K562 (cell line): ENCODE data around the gene PRSS22. TPM values are rescaled to one million over a fixed set of nuclear protein-coding genes. Genes with fewer than 3 reads are reported as not detected.
A peak's percentile ranks its signal among the peaks of the same experiment; 100 is the strongest.

Source experiments
- ATAC-seq: fragments of 200-7000 bp; cut with Tn5 transposase; 3 replicates; pipeline ENCODE4 v1.9.1; 2020; ENCODE audit warnings: moderate library complexity
- BruUV-seq: library from RNA; stranded (reverse); fragments of 400-500 nt; replicated peaks from 2 replicates; lab custom pipeline; 2021; lab: Mats Ljungman, UMichigan
- CTCF ChIA-PET: fragments of 300-600 bp; formaldehyde crosslinking; extraction: SDS; loops from one replicate; lab custom pipeline; 2021; ENCODE audit warnings: low intra/inter-chr PET ratio; lab: Yijun Ruan, JAX
- POLR2A ChIA-PET: fragments of 300-600, 350-650 bp; sonication (Branson Sonifier 250); formaldehyde crosslinking; extraction: SDS; loops from one replicate; lab custom pipeline; 2021; ENCODE audit warnings: antibody characterized with exemption, inconsistent platforms; lab: Yijun Ruan, JAX
- DNase-seq, 4 experiments: peaks; one replicate each; pipeline versions ENCODE4 v3.0.0 to v3.0.0-alpha.2; 2011 to 2018; ENCODE audit warnings: low spot score in 3 of 4, mixed read lengths in 3 of 4; ENCODE audit errors: extremely low read depth in 1 of 4
- FAIRE-seq: peaks from 2 replicates; lab custom pipeline; 2011; peaks lifted over from hg19 to GRCh38; lab: Jason Lieb, UNC
- H2AFZ ChIP-seq: 2 replicates; pipeline ENCODE4 v1.6.0; 2011; ENCODE audit warnings: low read depth, low read length, control low read depth, inconsistent platforms
- H3K27ac ChIP-seq: fragments of 200-600 bp; 3 replicates; pipeline ENCODE4 v1.8.0; 2011; ENCODE audit warnings: low read depth, mild to moderate bottlenecking, control low read depth, inconsistent platforms, low read length, moderate library complexity, mixed read lengths; ENCODE audit errors: extremely low read depth
- H3K27me3 ChIP-seq, 2 experiments: fragments of 300-600 bp in 1 of 2; 2 replicates in 1 of 2; 3 replicates in 1 of 2; pipeline versions ENCODE4 v1.6.0 to v1.8.0; 2011; ENCODE audit warnings: inconsistent platforms in 2 of 2, low read length in 2 of 2, mild to moderate bottlenecking in 1 of 2, mixed read lengths in 1 of 2, moderate library complexity in 1 of 2; ENCODE audit not compliant: control insufficient read depth in 2 of 2, insufficient read depth in 2 of 2
- H3K36me3 ChIP-seq: fragments of 300-600 bp; 3 replicates; pipeline ENCODE4 v1.8.0; 2011; ENCODE audit warnings: mild to moderate bottlenecking, low read length, inconsistent platforms; ENCODE audit not compliant: control insufficient read depth, insufficient read depth
- H3K4me1 ChIP-seq, 2 experiments: fragments of 200-600 bp in 1 of 2; replicated peaks in 1 of 2; 2 replicates in 1 of 2; 3 replicates in 1 of 2; pipeline versions ENCODE4 v1.5.1 to v1.8.0; 2011; ENCODE audit warnings: inconsistent platforms in 2 of 2, low read length in 2 of 2, mild to moderate bottlenecking in 1 of 2, mixed read lengths in 1 of 2, moderate library complexity in 1 of 2; ENCODE audit not compliant: control insufficient read depth in 2 of 2, insufficient read depth in 2 of 2
- H3K4me2 ChIP-seq: 2 replicates; pipeline ENCODE4 v1.6.1; 2011; ENCODE audit warnings: low read length, control low read depth, inconsistent platforms, mixed read lengths; ENCODE audit not compliant: insufficient read depth
- H3K4me3 ChIP-seq: fragments of 200-600 bp; sonication (generic), shearing (Covaris generic); 2 replicates; pipeline ENCODE4 v1.5.1; 2016; ENCODE audit warnings: control low read depth, inconsistent platforms
- H3K79me2 ChIP-seq: fragments of 200-600 bp; 3 replicates; pipeline ENCODE4 v1.8.0; 2011; ENCODE audit warnings: low read length, inconsistent platforms; ENCODE audit not compliant: control insufficient read depth, insufficient read depth
- H3K9ac ChIP-seq, 2 experiments: 2 replicates each; pipeline versions ENCODE4 v1.6.0 to v1.6.1; 2011; ENCODE audit warnings: low read depth in 2 of 2, low read length in 2 of 2, control low read depth in 1 of 2, inconsistent platforms in 1 of 2, mild to moderate bottlenecking in 1 of 2, mixed read lengths in 1 of 2; ENCODE audit not compliant: insufficient read depth in 1 of 2
- H3K9me1 ChIP-seq: one replicate; pipeline ENCODE4 v1.6.0; 2011; ENCODE audit warnings: inconsistent platforms, mild to moderate bottlenecking, low read length, moderate library complexity; ENCODE audit not compliant: control insufficient read depth, insufficient read depth
- H3K9me3 ChIP-seq: replicated peaks from 2 replicates; pipeline ENCODE4 v1.5.1; 2011; ENCODE audit warnings: low read depth, low read length, inconsistent platforms; ENCODE audit not compliant: control insufficient read depth, insufficient read depth
- H4K20me1 ChIP-seq: replicated peaks from 2 replicates; pipeline ENCODE4 v1.6.1; 2011; ENCODE audit warnings: low read length, inconsistent platforms, mixed read lengths; ENCODE audit not compliant: control insufficient read depth, insufficient read depth
- EGR1 ChIP-seq: fragments of 450-650 bp; conservative IDR thresholded peaks from 2 replicates; pipeline ENCODE4 v1.6.1; 2017; ENCODE audit warnings: mild to moderate bottlenecking
- HDAC1 ChIP-seq, 2 experiments: fragments of 450-650 bp; IDR thresholded peaks; 2 replicates each; pipeline ENCODE4 v1.6.1; 2016 to 2017; ENCODE audit warnings: inconsistent platforms in 1 of 2, mild to moderate bottlenecking in 1 of 2, moderate library complexity in 1 of 2
- KLF13 ChIP-seq: fragments of 450-650 bp; IDR thresholded peaks from 2 replicates; pipeline ENCODE4 v1.6.1; 2016; ENCODE audit warnings: missing genetic modification characterization, low read depth, mild to moderate bottlenecking, missing compliant biosample characterization, moderate library complexity, borderline replicate concordance
- NCOA4 ChIP-seq: fragments of 450-650 bp; IDR thresholded peaks from 2 replicates; pipeline ENCODE4 v1.6.1; 2018; ENCODE audit warnings: mild to moderate bottlenecking; ENCODE audit not compliant: partially characterized antibody
- XRCC3 ChIP-seq: fragments of 450-650 bp; IDR thresholded peaks from 2 replicates; pipeline ENCODE4 v1.6.1; 2017; ENCODE audit warnings: mild to moderate bottlenecking, moderate library complexity
- WGBS: fragments of 100-300 bp; shearing (Covaris generic); methylation state at CpG from one replicate; pipeline ENCODE4 v1.1.6; 2016; ENCODE audit warnings: low coverage, mixed read lengths; ENCODE audit not compliant: insufficient coverage; ENCODE audit errors: missing lambda C conversion rate; 5-methylcytosine and 5-hydroxymethylcytosine counted together
- in situ Hi-C: fragments of 300-500 bp; cut with MboI; formaldehyde crosslinking; loops from 4 replicates; pipeline ENCODE4 v1.15.0; 2018; ENCODE audit warnings: inconsistent platforms, mixed read lengths
- intact Hi-C: fragments of 100-400 bp; cut with micrococcal nuclease; formaldehyde crosslinking; loops from 2 replicates; pipeline ENCODE4 v1.14.2; 2022
- polyA plus RNA-seq, 8 experiments: library from polyadenylated mRNA; depleted of rRNA in 4 of 8; stranded (reverse) in 5 of 8; unstranded in 3 of 8; fragments of >200 nt; fragmentation: Nextera tagmentation in 2 of 8; fragmentation: Illumina TruSeq in 1 of 8; extraction: Ambion mirVana in 2 of 8; extraction: Trizol in 1 of 8; gene quantifications; 2 replicates each; pipeline versions ENCODE4 v1.2.1 to v1.2.3, GENCODE V29; 2011 to 2014; ENCODE audit warnings: inconsistent platforms in 1 of 8, missing spikeins in 1 of 8
- total RNA-seq, 7 experiments: library from RNA; depleted of rRNA in 6 of 7; stranded (reverse); fragments of >200 nt in 6 of 7; fragmentation: Illumina TruSeq in 2 of 7; extraction: Trizol in 2 of 7; gene quantifications; 2 replicates each; pipeline versions ENCODE4 v1.2.1 to v1.2.3, GENCODE V29; 2011 to 2021; ENCODE audit warnings: low replicate concordance in 1 of 7
- TF ChIP-seq, protein P1 (sequence below): fragments of 250-450 bp; sonication (Bioruptor Pico); IDR thresholded peaks from 2 replicates; pipeline ENCODE4 v1.4.0; 2020; ENCODE audit warnings: mild to moderate bottlenecking, moderate library complexity, borderline replicate concordance
- TF ChIP-seq, protein P2 (sequence below): fragments of 450-650 bp; IDR thresholded peaks from 2 replicates; pipeline ENCODE4 v1.6.1; 2018; ENCODE audit not compliant: partially characterized antibody

The PRSS22 gene
- total and polyA plus RNA-seq, 9 of the 15 experiments (the other 6 are each of a cell fraction or from before 2014, with no cell fraction given) = 0.13 to 0.42 TPM; not detected in 7

DNA sequence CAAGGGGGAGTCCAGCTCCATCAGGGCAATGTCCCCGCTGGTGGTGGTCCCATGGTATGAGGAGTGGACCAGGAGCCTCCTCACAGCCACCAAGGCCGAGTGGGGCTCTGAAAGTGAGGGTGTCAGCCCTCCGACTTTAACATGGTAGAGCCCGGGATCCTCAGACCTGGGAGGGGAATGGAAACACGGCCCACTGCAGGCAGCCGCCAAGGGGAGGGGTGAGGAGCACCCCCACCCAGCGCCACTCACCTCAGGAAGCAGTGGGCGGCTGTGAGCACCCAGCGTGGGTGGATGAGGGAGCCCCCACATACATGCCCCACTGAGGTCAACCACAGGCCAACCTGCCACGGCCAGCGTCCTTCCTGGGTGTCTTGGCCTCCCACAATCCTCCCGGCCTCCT, 17.1 kb downstream of the PRSS22 start:
- POLR2A ChIA-PET = interaction anchor here (0.7 kb wide), 1 partner anchor 41 kb away, joined by 3 read pairs; no protein-coding TSS in a partner anchor
- no TSS peak for BruUV-seq
- 15% methylated on average over 12 of the region's 12 CpGs for WGBS
- Histone ChIP-seq H3K27me3 (peaks cover 2 to 19% of the 10 kb centered on the region in 2 experiments; a peak in 1 of 5 replicates), H3K4me1 (peaks cover 3 to 41% of the 10 kb centered on the region in 2 experiments; a peak in 3 of 5 replicates), H3K9me1 (no peaks in the 10 kb centered on the region), H3K36me3 (no peaks in the 10 kb centered on the region), H3K27ac (no peak overlapping the region), H3K9me3 (no peaks in the 10 kb centered on the region), H4K20me1 (no peaks in the 10 kb centered on the region; the same call in 1 of the 2 replicates), H3K4me2 (no peak overlapping the region), H2AFZ (no peak overlapping the region)
- ATAC-seq (no peak), FAIRE-seq (no peak), DNase-seq (no peak)
- CTCF ChIA-PET = no interaction called here
- intact Hi-C loops = no loop called here
- in situ Hi-C loops = no loop called here
- TF ChIP-seq XRCC3 = no peak
- no peak for TF ChIP-seq KLF13 (tag)
- TF ChIP-seq, protein P1, sequence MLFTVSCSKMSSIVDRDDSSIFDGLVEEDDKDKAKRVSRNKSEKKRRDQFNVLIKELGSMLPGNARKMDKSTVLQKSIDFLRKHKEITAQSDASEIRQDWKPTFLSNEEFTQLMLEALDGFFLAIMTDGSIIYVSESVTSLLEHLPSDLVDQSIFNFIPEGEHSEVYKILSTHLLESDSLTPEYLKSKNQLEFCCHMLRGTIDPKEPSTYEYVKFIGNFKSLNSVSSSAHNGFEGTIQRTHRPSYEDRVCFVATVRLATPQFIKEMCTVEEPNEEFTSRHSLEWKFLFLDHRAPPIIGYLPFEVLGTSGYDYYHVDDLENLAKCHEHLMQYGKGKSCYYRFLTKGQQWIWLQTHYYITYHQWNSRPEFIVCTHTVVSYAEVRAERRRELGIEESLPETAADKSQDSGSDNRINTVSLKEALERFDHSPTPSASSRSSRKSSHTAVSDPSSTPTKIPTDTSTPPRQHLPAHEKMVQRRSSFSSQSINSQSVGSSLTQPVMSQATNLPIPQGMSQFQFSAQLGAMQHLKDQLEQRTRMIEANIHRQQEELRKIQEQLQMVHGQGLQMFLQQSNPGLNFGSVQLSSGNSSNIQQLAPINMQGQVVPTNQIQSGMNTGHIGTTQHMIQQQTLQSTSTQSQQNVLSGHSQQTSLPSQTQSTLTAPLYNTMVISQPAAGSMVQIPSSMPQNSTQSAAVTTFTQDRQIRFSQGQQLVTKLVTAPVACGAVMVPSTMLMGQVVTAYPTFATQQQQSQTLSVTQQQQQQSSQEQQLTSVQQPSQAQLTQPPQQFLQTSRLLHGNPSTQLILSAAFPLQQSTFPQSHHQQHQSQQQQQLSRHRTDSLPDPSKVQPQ (CRISPR knock-in tag) = no peak
- TF ChIP-seq NCOA4 = no peak
- TF ChIP-seq EGR1 = peak; percentile 59
- TF ChIP-seq, protein P2, sequence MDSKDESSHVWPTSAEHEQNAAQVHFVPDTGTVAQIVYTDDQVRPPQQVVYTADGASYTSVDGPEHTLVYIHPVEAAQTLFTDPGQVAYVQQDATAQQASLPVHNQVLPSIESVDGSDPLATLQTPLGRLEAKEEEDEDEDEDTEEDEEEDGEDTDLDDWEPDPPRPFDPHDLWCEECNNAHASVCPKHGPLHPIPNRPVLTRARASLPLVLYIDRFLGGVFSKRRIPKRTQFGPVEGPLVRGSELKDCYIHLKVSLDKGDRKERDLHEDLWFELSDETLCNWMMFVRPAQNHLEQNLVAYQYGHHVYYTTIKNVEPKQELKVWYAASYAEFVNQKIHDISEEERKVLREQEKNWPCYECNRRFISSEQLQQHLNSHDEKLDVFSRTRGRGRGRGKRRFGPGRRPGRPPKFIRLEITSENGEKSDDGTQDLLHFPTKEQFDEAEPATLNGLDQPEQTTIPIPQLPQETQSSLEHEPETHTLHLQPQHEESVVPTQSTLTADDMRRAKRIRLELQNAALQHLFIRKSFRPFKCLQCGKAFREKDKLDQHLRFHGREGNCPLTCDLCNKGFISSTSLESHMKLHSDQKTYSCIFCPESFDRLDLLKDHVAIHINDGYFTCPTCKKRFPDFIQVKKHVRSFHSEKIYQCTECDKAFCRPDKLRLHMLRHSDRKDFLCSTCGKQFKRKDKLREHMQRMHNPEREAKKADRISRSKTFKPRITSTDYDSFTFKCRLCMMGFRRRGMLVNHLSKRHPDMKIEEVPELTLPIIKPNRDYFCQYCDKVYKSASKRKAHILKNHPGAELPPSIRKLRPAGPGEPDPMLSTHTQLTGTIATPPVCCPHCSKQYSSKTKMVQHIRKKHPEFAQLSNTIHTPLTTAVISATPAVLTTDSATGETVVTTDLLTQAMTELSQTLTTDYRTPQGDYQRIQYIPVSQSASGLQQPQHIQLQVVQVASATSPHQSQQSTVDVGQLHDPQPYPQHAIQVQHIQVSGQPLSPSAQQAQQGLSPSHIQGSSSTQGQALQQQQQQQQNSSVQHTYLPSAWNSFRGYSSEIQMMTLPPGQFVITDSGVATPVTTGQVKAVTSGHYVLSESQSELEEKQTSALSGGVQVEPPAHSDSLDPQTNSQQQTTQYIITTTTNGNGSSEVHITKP = peak; percentile 39
- TF ChIP-seq HDAC1 (IDR thresholded peaks at IDR 0.05) = no peak
- TF ChIP-seq, all 486 proteins: peak for 2
- no peak overlapping the region for H3K9ac ChIP-seq
- H3K79me2 ChIP-seq = no peaks in the 10 kb centered on the region
- no peak overlapping the region for H3K4me3 ChIP-seq
